H54 (cell line): Measurements from ENCODE around the gene PKNOX2.

Source experiments
- DNase-seq: peaks from one replicate; pipeline ENCODE4 v3.0.0; 2011; ENCODE audit warnings: low spot score, mixed read lengths; ENCODE audit not compliant: insufficient read length
- FAIRE-seq: peaks from 3 replicates; lab custom pipeline; 2011; peaks lifted over from hg19 to GRCh38; lab: Jason Lieb, UNC
- POLR2A ChIP-seq: IDR thresholded peaks from 2 replicates; pipeline ENCODE4 v1.6.1; 2011; ENCODE audit warnings: low read depth, mild to moderate bottlenecking, low read length

PKNOX2 gene

GRCh38 chr11:125367710-125368109 is 203.2 kb downstream of the PKNOX2 start:
- TF ChIP-seq POLR2A = no peak
- FAIRE-seq = no peak

DNA sequence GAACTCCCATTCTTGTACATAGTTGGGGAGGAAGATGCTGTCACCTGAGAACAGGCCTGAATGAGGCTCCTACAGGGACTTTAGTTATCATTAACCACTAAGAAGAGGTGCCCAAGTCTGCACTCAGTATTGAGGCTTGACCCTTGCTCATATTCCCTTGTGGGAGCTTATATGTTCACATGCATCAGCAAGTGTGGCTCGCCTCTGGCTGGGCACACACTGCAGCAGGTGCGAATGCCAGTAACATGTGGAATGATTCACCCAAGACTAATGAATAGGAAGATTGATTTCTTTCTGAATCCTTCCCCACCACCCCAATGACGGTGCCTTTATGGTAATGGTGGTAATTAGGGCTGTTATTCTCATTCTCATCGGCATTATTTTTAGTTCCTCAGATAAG is 204.2 kb downstream of the PKNOX2 start:
- no peak for TF ChIP-seq POLR2A
- no peak for DNase-seq
- no peak for FAIRE-seq

More at GRCh38 chr11:125367710-125368109, 203.2 kb downstream of the PKNOX2 start:
- no peak for DNase-seq

DNA sequence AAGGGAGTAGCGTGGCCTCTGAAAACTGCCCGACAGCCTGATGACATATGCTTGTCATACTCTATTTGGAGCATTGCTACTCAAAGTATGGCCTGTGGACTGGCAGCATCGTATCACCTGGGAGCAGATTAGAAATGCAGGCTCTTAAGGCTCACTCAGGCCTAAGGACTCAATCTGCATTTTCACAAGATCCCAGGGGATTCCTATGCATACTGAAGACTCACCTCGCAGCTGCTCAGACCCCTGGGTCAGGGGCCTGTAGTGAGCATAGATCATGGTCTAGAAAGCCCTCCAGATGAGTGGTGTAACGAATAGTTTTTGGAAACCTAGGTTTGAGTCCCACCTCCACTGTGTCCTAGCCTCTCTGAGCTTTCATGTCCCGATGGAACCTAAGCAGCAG is 205.3 kb downstream of the PKNOX2 start:
- TF ChIP-seq POLR2A = no peak
- DNase-seq (no peak), FAIRE-seq (no peak)

GRCh38 chr11:125370561-125371389 is 206.2 kb downstream of the PKNOX2 start:
- no peak for TF ChIP-seq POLR2A
- FAIRE-seq = no peak
- DNase-seq = no peak

DNA sequence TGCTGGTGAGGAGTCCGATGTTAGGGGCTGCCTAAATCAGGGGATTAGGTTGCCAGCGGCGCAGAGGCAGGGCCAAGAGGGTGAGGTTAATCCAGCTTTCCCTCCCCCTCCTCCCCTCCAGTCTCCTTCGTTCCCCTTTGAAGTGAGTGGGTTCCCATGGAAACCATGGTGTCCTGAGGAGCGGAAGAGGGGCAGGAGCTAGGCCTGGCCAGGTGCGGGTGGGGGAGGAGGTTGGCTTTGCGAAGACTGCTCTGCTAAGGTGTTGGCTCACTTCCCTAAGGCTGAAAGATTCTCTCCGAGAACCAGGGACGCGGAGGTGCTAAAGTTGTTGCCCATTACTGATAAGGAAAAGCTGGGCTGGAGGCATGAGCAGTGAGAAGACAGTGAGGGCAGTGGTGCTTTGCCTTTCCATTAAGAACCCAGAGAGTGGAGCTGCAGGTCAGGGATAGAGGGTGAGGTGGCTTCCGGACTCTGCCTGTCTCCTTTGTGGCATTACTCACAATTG is 206.9 kb downstream of the PKNOX2 start:
- no peak for TF ChIP-seq POLR2A
- no peak for DNase-seq
- no peak for FAIRE-seq

DNA sequence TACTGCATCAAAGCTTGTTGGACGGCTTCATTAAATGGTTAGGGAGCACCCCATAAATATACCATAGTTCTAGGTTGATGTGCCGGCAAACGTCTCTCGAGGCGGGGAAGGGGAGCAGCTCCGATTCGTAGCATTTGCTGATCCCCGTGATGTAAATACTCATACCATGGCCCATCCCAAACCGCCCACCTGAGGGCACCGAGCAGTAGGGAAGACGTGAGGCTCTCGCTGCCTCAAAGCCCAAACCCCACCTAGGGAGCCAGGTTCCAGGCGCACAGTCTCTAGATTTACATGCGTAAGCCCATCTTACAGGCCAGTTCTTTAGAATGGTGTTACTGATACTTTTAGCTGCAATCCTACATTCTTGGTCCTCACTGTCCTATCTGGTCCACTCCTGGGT is 207.5 kb downstream of the PKNOX2 start:
- FAIRE-seq (no peak), DNase-seq (no peak)
- no peak for TF ChIP-seq POLR2A

GRCh38 chr11:125372911-125373310 is 208.4 kb downstream of the PKNOX2 start:
- FAIRE-seq (no peak), DNase-seq (no peak)
- TF ChIP-seq POLR2A = no peak

GRCh38 chr11:125373426-125374391 is 209.2 kb downstream of the PKNOX2 start:
- FAIRE-seq (no peak), DNase-seq (no peak)
- no peak for TF ChIP-seq POLR2A

DNA sequence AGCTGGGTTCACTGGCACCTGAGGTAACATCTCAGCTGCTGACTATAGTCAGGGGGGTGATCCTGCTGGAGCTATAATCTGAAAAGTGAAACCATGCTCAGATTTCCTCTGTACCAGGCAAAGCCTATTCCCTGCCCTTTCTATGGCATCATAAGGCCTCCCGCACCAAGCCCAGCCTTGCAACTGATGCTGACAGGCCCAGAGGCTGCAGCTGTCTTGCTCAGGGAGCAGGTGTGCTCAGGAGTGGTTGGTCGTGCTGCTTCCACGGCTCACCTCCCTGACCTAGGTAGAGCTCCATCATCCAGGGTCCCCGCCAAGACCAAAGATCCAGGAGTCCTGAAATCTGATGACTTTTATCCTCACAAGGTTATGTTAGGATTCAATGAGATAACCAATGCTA is 209.8 kb downstream of the PKNOX2 start:
- TF ChIP-seq POLR2A = no peak
- FAIRE-seq (no peak), DNase-seq (no peak)

DNA sequence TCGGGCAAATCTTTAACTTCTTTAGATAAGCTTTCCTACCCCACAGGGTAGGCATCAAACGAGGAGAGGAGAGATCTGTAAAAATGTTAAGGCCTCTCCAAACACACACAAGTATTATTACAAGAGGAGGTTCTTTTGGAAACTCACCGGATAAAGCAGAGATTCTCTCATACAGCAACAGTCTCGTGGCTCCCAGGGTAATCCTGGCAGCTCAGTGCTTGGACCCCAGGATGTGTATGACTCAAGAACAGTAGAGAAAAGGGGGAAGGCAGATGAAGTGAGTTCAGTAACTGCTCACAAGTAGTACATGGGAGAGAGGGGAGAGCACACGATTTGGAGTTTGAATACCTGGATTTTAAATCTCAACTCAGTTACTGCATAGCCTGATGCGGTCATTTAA is 210.6 kb downstream of the PKNOX2 start:
- FAIRE-seq (no peak), DNase-seq (no peak)
- TF ChIP-seq POLR2A = no peak

DNA sequence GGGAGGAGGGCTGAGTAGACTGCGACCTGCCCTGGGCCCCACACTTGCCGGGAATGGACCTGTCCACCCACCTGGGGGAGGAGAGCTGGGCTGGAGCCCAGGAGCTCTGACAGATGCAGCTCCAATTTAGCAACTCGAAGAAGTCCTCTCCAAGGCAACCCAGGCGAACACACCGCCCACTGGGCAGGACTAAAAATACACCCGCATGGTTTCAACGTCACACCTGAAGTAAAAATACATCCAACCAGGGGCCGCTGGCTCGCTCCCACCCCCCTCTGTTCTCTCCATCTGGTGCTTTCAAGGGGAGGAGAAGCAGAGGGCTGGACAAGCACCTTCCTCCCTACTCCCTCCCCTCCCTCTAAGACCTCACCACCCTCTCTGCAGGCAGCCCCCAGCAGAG is 211.6 kb downstream of the PKNOX2 start:
- TF ChIP-seq POLR2A = no peak
- FAIRE-seq = no peak
- DNase-seq = no peak

GRCh38 chr11:125376856-125377255 is 212.3 kb downstream of the PKNOX2 start:
- TF ChIP-seq POLR2A = no peak
- no peak for DNase-seq
- no peak for FAIRE-seq

DNA sequence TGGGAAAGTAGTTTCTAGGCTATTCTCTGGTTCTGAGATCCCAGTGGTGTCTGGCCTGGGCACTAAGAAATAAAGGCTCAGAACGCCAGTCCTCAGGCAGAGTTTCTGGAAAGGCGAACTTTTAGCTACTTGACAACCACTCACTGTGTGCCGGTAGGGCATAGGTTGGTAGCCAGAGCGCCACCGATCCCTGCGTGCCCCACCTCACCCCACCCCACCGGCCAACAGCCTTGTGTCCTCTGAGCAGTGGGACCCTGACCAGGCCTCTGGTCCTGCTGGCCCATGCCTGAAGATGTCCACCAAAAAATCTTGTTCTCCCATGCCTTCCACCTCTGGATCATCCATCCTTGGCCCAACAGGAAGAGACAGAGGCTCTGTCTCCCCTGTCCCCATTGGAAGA is 213.5 kb downstream of the PKNOX2 start:
- DNase-seq (no peak), FAIRE-seq (no peak)
- TF ChIP-seq POLR2A = no peak

DNA sequence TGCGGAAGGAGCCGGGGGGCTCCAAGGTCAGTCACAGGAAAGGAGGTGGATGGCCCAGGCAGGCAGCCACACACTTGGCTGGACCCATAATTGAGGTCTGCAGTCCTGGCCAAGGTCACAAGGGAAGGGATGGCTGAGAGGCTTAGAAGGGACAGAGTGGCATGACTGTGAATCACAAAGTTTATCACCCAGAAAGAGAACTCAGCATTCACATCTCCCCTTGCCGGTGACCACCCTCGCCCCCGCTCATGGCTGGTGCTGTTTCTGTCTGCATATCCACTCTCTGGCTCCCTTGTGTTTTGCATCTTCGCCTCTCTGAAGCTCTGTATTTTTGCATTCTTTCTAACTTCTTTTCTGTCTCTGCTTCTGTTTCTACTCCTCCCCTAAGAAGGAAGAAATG is 214.0 kb downstream of the PKNOX2 start:
- DNase-seq (no peak), FAIRE-seq (no peak)
- no peak for TF ChIP-seq POLR2A

GRCh38 chr11:125379565-125379964 is 215.0 kb downstream of the PKNOX2 start:
- FAIRE-seq = no peak
- TF ChIP-seq POLR2A = no peak
- no peak for DNase-seq
